Glomerular visceral epithelial cell (primary cell): Measurements from ENCODE around the gene CXCL1.
A peak's percentile ranks its signal among the peaks of the same experiment; 100 is the strongest.
"Not testable (repeated sequence)": the region's sequence is repeated elsewhere in the genome, so short reads cannot be mapped to it uniquely, and the experiment has no call there.

Experiments used
- DNase-seq: peaks from one replicate; pipeline ENCODE4 v3.0.0-alpha.2; 2016; ENCODE audit errors: extremely low spot score

CXCL1 gene

DNA sequence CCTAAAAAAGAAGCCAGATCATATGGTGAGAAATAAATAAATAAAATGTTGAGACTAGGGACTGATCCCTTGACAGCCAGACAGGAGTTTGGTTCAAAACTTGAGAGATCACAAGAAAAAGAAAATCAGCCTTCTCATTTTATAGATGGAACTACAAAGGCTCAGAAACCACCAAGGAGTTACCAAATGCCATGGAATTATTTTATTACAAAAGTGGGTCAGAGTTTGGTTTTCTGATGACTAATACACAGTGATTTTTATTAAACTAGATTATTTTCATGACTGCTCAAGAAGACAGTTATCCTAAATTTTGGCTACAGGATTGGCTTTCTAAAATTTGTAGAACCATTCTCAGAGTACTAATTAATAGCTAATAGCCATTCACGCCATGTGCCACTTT is 6.2 kb downstream of the CXCL1 start:
- DNase-seq = no peak

DNA sequence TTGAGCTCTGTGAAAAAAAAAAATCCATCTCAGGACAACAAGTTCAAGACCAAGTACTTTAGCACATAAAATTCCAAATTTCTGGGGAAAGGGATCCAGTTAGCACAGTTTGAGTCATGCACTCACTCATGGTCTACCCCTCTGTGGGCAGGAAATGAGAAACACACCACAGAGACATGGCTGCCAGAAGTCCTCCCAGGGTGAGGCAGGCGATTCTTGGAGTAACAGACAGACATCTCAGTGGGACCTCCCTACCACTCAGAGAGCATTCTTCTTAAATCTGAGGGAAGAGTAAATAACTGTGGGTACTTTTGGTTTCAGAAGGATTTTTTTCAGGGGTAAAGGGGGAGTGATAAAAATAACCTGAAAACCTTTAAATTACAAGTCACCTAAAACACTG is 14.1 kb downstream of the CXCL1 start:
- peak; percentile 57 for DNase-seq

- peak; percentile 12 for DNase-seq
Measured at GRCh38 chr4:73885574-73886267, 16.5 kb downstream of the CXCL1 start.

DNA sequence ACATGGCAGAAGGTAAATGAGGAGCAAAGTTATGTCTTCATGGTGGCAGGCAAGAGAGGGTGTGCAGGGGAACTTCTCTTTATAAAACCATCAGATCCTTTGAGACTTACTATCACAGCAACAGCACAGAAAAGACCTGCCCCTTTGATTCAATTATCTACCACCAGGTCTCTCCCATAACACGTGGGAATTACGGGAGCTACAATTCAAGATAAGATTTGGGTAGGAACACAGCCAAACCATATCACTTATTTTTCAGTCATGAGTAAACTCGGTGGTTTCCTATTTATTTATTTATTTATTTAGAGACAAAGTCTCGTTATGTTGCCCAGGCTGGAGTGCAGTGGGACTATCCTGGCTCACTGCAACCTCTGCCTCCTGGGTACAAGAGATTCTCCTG is 22.1 kb downstream of the CXCL1 start:
- no peak for DNase-seq

GRCh38 chr4:73891739-73892405 is 22.7 kb downstream of the CXCL1 start:
- DNase-seq = peak; percentile 64

GRCh38 chr4:73892966-73893365 is 23.8 kb downstream of the CXCL1 start:
- no peak for DNase-seq

GRCh38 chr4:73894001-73894400 is 24.8 kb downstream of the CXCL1 start:
- DNase-seq = no peak

DNA sequence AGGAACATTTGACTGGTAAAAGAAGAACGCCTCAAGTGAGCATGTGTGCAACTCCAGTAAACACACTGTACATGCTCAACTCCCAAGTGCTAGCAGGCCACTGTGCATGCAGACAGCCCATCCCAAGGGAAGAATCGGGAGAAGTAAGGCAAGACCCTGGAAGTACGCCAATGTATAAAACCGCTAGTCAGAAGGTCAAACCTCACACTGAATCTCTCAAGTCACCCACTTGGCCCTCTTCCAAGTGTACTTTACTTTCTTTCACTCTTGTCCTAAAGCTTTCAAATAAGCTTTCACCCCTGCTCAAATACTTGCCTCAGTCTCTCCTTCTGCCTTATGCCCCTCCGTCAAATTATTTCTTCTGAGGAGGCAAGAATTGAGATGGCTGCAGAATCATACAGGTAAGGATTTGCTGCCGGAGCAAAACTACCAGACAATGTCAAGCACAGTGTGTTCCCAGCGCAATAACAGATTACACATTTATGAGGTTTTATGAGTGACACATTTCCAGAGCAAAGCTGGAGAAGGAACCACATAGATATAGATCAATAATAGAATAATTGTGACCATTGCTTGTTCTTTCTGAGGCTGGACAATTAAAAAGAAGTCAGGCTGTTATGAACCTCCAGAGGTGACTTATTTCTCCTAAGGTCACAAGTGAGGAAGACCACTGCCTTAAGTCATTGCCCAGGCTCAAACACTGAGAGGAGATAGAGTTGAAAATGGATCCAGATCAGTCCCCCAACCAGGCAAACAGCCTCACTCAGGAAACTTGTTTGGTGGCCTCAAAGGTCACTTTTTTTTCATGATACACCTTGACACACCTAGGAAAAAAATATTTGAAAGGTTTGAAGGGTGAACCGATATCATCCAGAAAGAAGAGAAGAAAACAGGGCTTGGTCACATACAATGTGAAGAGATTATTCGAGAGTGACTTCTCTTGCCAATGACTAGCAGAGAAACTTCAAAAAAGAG is 26.3 kb downstream of the CXCL1 start:
- DNase-seq = peak; percentile 87

- no peak for DNase-seq
Measured at GRCh38 chr4:73896416-73896815, 27.2 kb downstream of the CXCL1 start.

GRCh38 chr4:73897380-73898136 is 28.4 kb downstream of the CXCL1 start:
- DNase-seq = peak; percentile 74

- not testable (repeated sequence) for DNase-seq
Measured at GRCh38 chr4:73899338-73899737, 30.1 kb downstream of the CXCL1 start.

- DNase-seq = peak; percentile 55
Measured at GRCh38 chr4:73901031-73901430, 31.8 kb downstream of the CXCL1 start.

DNA sequence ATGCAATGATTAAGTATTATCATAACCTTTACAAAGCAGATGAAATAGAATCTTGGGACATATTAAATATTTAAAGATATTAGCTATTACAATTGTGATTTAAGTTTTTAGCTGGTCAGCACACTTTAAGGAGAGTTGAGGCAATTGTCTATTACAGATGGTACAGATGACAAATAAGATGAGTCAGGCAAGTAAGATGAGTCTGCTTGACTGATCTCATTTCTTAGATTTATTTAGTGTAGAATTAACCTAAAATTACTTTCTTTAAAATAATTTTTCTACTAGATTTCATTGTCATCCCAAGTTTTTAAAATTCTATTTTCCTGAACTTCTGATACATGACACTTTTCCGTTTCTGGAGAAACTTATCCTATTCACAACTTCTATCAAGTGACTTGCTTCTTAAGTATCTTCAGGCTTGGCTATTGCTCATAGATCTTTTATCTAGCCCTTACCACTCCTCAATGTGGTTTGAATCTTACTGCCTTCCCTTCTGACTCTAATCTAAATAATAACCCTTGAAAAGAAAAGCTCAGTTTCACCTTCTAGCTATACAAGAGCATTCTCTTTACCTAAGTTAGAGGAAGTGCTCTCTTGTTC is 32.9 kb downstream of the CXCL1 start:
- DNase-seq = peak; percentile 30

DNA sequence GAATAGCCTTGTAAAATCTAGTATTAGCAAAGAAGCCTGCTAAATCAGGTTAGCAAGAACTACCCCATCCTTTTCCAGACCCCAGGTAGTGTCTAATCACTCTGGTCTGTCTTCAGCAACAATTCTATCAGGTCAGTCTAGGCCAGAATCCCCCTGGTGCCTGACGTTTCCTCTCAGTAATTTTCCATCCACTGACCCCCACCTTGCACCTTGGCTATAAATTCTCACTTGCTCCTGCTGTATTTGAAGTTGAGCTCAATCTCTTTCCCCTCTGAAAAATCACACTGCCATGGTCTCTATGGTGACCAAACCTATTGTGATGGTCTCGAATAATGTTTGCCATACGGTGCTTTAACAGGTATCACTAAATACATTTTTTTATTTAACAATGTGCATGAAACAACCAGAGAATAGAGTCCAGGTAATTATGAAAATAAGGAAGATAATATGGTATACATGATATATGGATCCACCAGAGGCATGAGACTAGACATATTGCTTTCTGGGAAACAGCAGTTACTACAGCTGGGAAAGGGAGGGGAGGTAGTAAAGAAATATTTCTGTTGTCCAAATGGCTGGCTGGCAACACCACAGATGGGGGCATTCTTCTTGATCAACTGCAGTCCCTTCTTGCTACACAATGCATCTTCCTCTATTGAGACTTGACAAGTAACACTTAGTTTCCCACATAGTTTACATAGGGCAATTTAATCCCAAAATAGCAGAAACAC is 33.8 kb downstream of the CXCL1 start:
- no peak for DNase-seq

DNA sequence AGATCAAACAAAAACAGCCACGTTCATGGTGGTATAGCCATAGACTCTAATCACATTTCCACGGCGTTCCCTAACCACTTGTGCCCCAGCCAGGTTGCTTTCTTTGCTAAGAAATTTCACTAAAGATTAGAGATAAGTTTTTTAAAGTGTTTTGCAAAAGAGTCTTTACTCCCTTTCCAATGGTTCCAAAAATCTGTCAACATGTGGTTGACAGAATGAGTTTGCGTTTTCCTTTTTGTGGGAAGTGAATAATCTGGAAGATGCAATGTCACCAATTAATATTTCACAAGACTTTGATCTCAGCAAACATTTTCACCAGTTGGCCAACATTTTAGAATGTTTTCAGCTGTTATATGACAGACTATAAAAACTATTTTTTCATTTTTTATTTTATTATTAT is 35.3 kb downstream of the CXCL1 start:
- DNase-seq = no peak

GRCh38 chr4:73908965-73909364 is 39.8 kb downstream of the CXCL1 start:
- DNase-seq = no peak

GRCh38 chr4:73911746-73912145 is 42.6 kb downstream of the CXCL1 start:
- DNase-seq = peak; percentile 16

GRCh38 chr4:73912191-73912590 is 43.0 kb downstream of the CXCL1 start:
- DNase-seq = no peak

GRCh38 chr4:73914071-73914470 is 44.9 kb downstream of the CXCL1 start:
- DNase-seq = no peak

DNA sequence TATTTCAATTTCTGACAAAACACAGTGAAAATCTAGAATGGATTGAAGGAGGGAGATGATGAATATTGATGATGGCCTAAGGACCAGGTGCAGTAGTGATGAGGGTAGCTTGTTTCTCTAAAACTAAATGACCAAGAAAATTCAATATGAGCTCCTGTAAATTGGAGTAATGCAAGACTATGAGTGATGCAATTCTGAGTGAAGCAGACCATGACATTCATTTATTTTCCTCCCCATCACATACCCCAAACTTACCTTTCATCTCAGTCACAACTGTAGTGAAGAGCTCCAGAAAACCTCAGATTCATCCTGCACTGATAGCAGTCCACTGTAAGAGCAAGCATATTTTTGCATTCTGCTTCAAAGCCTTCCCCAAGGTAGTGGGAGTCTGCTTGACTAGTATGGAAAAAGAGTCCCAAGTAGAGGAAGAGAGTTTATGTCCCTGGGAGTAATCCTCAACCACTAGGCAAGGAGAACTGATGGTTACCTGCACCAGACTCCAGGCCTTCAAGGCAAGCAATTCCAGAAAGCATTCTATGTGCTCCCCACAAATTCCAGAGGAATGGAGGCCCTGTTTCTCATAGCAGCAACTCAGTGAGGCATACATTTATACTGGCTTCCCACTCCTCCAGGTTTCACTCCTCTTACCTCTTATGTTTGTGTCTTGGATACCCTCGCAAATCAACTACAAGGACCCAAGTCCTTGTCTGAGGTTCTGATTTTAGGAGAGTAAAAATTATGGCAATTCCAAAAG is 47.2 kb downstream of the CXCL1 start:
- DNase-seq = peak; percentile 63
